Measurements from ENCODE around the gene UGT1A4. TPM values are rescaled to one million over a fixed set of nuclear protein-coding genes. Genes with fewer than 3 reads are reported as not detected.

The UGT1A4 gene
- total and polyA plus RNA-seq, 2 donors (not counting 3 experiments of a cell fraction or from before 2014, with no cell fraction given), result not detected

GRCh38 chr2:233817361-233817911 is 98.9 kb downstream of the UGT1A4 start:
- H3K9ac ChIP-seq (replicated peaks; ENCODE audit: extremely low read depth, insufficient read depth, low read length), result no peak overlapping the region
- ChIA-PET CTCF (no interaction called here), POLR2A (no interaction called here)
- H3K9me3 ChIP-seq (replicated peaks; ENCODE audit: control insufficient read depth, insufficient read depth, low read length), result no peaks in the 10 kb centered on the region
- no peaks in the 10 kb centered on the region for H3K79me2 ChIP-seq (ENCODE audit: control insufficient read depth, insufficient read depth, low read length)
- DNase-seq (ENCODE audit: low read depth, low spot score), result no peak
- H3K27me3 ChIP-seq (ENCODE audit: control insufficient read depth in 2 of 2, insufficient read depth in 2 of 2, low read length in 2 of 2), result no peaks in the 10 kb centered on the region
- BruUV-seq (replicated peaks), result no TSS peak
- no peak overlapping the region for H3K4me2 ChIP-seq (ENCODE audit: insufficient read depth, low read length)
- H3K27ac ChIP-seq (ENCODE audit: insufficient read depth, low read depth, low read length), result no peak overlapping the region
- no peaks in the 10 kb centered on the region for H3K36me3 ChIP-seq (ENCODE audit: control insufficient read depth in 2 of 2, extremely low read depth in 1 of 2, insufficient read depth in 2 of 2, low read length in 2 of 2)
- dilution Hi-C loops (cut with MboI; ENCODE audit: extremely low pct_ligation_motif_present, low sequenced_read_pairs) (no loop called here), intact Hi-C loops (cut with micrococcal nuclease) (no loop called here)
- TF ChIP-seq MAX (IDR thresholded peaks at IDR 0.05; ENCODE audit: insufficient read depth, insufficient read length), result no peak
- no peak for TF ChIP-seq MYC (IDR thresholded peaks at IDR 0.05; ENCODE audit: low read depth, low read length)
- no peak for TF ChIP-seq FOS (IDR thresholded peaks at IDR 0.05; ENCODE audit: borderline replicate concordance, insufficient read depth, low read length)
- no peak for TF ChIP-seq GATA2 (IDR thresholded peaks at IDR 0.05; ENCODE audit: insufficient read depth, insufficient read length, low read depth, low read length)
- TF ChIP-seq JUN (IDR thresholded peaks at IDR 0.05; ENCODE audit: borderline replicate concordance, insufficient read depth, insufficient read length, low read depth), result no peak
- no peak for TF ChIP-seq EZH2 (IDR thresholded peaks at IDR 0.05; ENCODE audit: borderline replicate concordance, low read depth, low read length, severe bottlenecking)
- no peak for TF ChIP-seq POLR2A (IDR thresholded peaks at IDR 0.05; ENCODE audit: low read depth, low read length)
- no peak for TF ChIP-seq POLR2AphosphoS5 (IDR thresholded peaks at IDR 0.05; ENCODE audit: insufficient read depth, low read depth, low read length)
- no peak for TF ChIP-seq CTCF (IDR thresholded peaks at IDR 0.05; ENCODE audit: extremely low read depth in 1 of 2, insufficient read depth in 1 of 2, low read depth in 1 of 2, low read length in 2 of 2)
- FAIRE-seq, result no peak
- no peaks in the 10 kb centered on the region for H4K20me1 ChIP-seq (replicated peaks; ENCODE audit: control insufficient read depth, extremely low read depth, insufficient read depth, low read length)
- H3K9me1 ChIP-seq (replicated peaks; ENCODE audit: control insufficient read depth, extremely low read depth, insufficient read depth, low read length), result no peaks in the 10 kb centered on the region
- H2AFZ ChIP-seq (ENCODE audit: low read depth, low read length), result no peak overlapping the region
- H3K4me1 ChIP-seq (ENCODE audit: control insufficient read depth, extremely low read depth, insufficient read depth, low read length), result no peaks in the 10 kb centered on the region
- H3K4me3 ChIP-seq (replicated peaks in 1 of 3; ENCODE audit: insufficient read depth in 1 of 3, low read depth in 1 of 3, low read length in 3 of 3), result no peak overlapping the region

Data from endothelial cell of umbilical vein (primary cell).